K562 (cell line): Measurements from ENCODE around the gene ACSL6. TPM values are rescaled to one million over a fixed set of nuclear protein-coding genes. Genes with fewer than 3 reads are reported as not detected.
A peak's percentile ranks its signal among the peaks of the same experiment; 100 is the strongest.

Experiments
- ATAC-seq: fragments of 200-7000 bp; cut with Tn5 transposase; 3 replicates; pipeline ENCODE4 v1.9.1; 2020; ENCODE audit warnings: moderate library complexity
- BruUV-seq: library from RNA; stranded (reverse); fragments of 400-500 nt; replicated peaks from 2 replicates; lab custom pipeline; 2021; lab: Mats Ljungman, UMichigan
- CTCF ChIA-PET: fragments of 300-600 bp; formaldehyde crosslinking; extraction: SDS; loops from one replicate; lab custom pipeline; 2021; ENCODE audit warnings: low intra/inter-chr PET ratio; lab: Yijun Ruan, JAX
- POLR2A ChIA-PET: fragments of 300-600, 350-650 bp; sonication (Branson Sonifier 250); formaldehyde crosslinking; extraction: SDS; loops from one replicate; lab custom pipeline; 2021; ENCODE audit warnings: antibody characterized with exemption, inconsistent platforms; lab: Yijun Ruan, JAX
- DNase-seq, 4 experiments: peaks; one replicate each; pipeline versions ENCODE4 v3.0.0 to v3.0.0-alpha.2; 2011 to 2018; ENCODE audit warnings: low spot score in 3 of 4, mixed read lengths in 3 of 4; ENCODE audit errors: extremely low read depth in 1 of 4
- FAIRE-seq: peaks from 2 replicates; lab custom pipeline; 2011; peaks lifted over from hg19 to GRCh38; lab: Jason Lieb, UNC
- H2AFZ ChIP-seq: 2 replicates; pipeline ENCODE4 v1.6.0; 2011; ENCODE audit warnings: low read depth, low read length, control low read depth, inconsistent platforms
- H3K27ac ChIP-seq: fragments of 200-600 bp; 3 replicates; pipeline ENCODE4 v1.8.0; 2011; ENCODE audit warnings: low read depth, mild to moderate bottlenecking, control low read depth, inconsistent platforms, low read length, moderate library complexity, mixed read lengths; ENCODE audit errors: extremely low read depth
- H3K27me3 ChIP-seq, 2 experiments: fragments of 300-600 bp in 1 of 2; 2 replicates in 1 of 2; 3 replicates in 1 of 2; pipeline versions ENCODE4 v1.6.0 to v1.8.0; 2011; ENCODE audit warnings: inconsistent platforms in 2 of 2, low read length in 2 of 2, mild to moderate bottlenecking in 1 of 2, mixed read lengths in 1 of 2, moderate library complexity in 1 of 2; ENCODE audit not compliant: control insufficient read depth in 2 of 2, insufficient read depth in 2 of 2
- H3K36me3 ChIP-seq: fragments of 300-600 bp; 3 replicates; pipeline ENCODE4 v1.8.0; 2011; ENCODE audit warnings: mild to moderate bottlenecking, low read length, inconsistent platforms; ENCODE audit not compliant: control insufficient read depth, insufficient read depth
- H3K4me1 ChIP-seq, 2 experiments: fragments of 200-600 bp in 1 of 2; replicated peaks in 1 of 2; 2 replicates in 1 of 2; 3 replicates in 1 of 2; pipeline versions ENCODE4 v1.5.1 to v1.8.0; 2011; ENCODE audit warnings: inconsistent platforms in 2 of 2, low read length in 2 of 2, mild to moderate bottlenecking in 1 of 2, mixed read lengths in 1 of 2, moderate library complexity in 1 of 2; ENCODE audit not compliant: control insufficient read depth in 2 of 2, insufficient read depth in 2 of 2
- H3K4me2 ChIP-seq: 2 replicates; pipeline ENCODE4 v1.6.1; 2011; ENCODE audit warnings: low read length, control low read depth, inconsistent platforms, mixed read lengths; ENCODE audit not compliant: insufficient read depth
- H3K4me3 ChIP-seq: fragments of 200-600 bp; sonication (generic), shearing (Covaris generic); 2 replicates; pipeline ENCODE4 v1.5.1; 2016; ENCODE audit warnings: control low read depth, inconsistent platforms
- H3K79me2 ChIP-seq: fragments of 200-600 bp; 3 replicates; pipeline ENCODE4 v1.8.0; 2011; ENCODE audit warnings: low read length, inconsistent platforms; ENCODE audit not compliant: control insufficient read depth, insufficient read depth
- H3K9ac ChIP-seq, 2 experiments: 2 replicates each; pipeline versions ENCODE4 v1.6.0 to v1.6.1; 2011; ENCODE audit warnings: low read depth in 2 of 2, low read length in 2 of 2, control low read depth in 1 of 2, inconsistent platforms in 1 of 2, mild to moderate bottlenecking in 1 of 2, mixed read lengths in 1 of 2; ENCODE audit not compliant: insufficient read depth in 1 of 2
- H3K9me1 ChIP-seq: one replicate; pipeline ENCODE4 v1.6.0; 2011; ENCODE audit warnings: inconsistent platforms, mild to moderate bottlenecking, low read length, moderate library complexity; ENCODE audit not compliant: control insufficient read depth, insufficient read depth
- H3K9me3 ChIP-seq: replicated peaks from 2 replicates; pipeline ENCODE4 v1.5.1; 2011; ENCODE audit warnings: low read depth, low read length, inconsistent platforms; ENCODE audit not compliant: control insufficient read depth, insufficient read depth
- H4K20me1 ChIP-seq: replicated peaks from 2 replicates; pipeline ENCODE4 v1.6.1; 2011; ENCODE audit warnings: low read length, inconsistent platforms, mixed read lengths; ENCODE audit not compliant: control insufficient read depth, insufficient read depth
- C11orf30 ChIP-seq: fragments of 450-650 bp; IDR thresholded peaks from 2 replicates; pipeline ENCODE4 v1.6.1; 2016; ENCODE audit warnings: low read depth, mild to moderate bottlenecking
- CBFA2T3 ChIP-seq: fragments of 450-650 bp; IDR thresholded peaks from 2 replicates; pipeline ENCODE4 v1.6.1; 2017
- ETV5 ChIP-seq: sonication (generic); formaldehyde crosslinking; IDR thresholded peaks from 2 replicates; pipeline ENCODE4 v1.4.0; 2020; ENCODE audit warnings: low read depth, mild to moderate bottlenecking, missing genetic modification reagents
- FOXJ3 ChIP-seq: sonication (generic); formaldehyde crosslinking; IDR thresholded peaks from 2 replicates; pipeline ENCODE4 v1.4.0; 2020; ENCODE audit warnings: mild to moderate bottlenecking, missing genetic modification reagents
- JUN ChIP-seq, 2 experiments: sonication (generic) in 1 of 2; formaldehyde crosslinking in 1 of 2; IDR thresholded peaks; 2 replicates each; pipeline versions ENCODE4 v1.6.1 to v1.8.0; 2012 to 2022; ENCODE audit warnings: borderline replicate concordance in 2 of 2, mild to moderate bottlenecking in 2 of 2, improper control_type of control experiment in 1 of 2, low read depth in 1 of 2, low read length in 1 of 2, missing genetic modification reagents in 1 of 2
- LEF1 ChIP-seq: fragments of 450-650 bp; IDR thresholded peaks from 2 replicates; pipeline ENCODE4 v1.6.1; 2016; ENCODE audit warnings: mild to moderate bottlenecking
- MAFG ChIP-seq: fragments of 450-650 bp; conservative IDR thresholded peaks from 2 replicates; pipeline ENCODE4 v1.6.1; 2016; ENCODE audit warnings: missing genetic modification characterization, missing compliant biosample characterization
- SMAD1 ChIP-seq: fragments of 150-350 bp; IDR thresholded peaks from 2 replicates; pipeline ENCODE4 v1.6.1; 2014; ENCODE audit warnings: low read length, low read depth; ENCODE audit not compliant: partially characterized antibody
- ZNF316 ChIP-seq: fragments of 450-650 bp; IDR thresholded peaks from 2 replicates; pipeline ENCODE4 v1.6.1; 2016
- ZNF507 ChIP-seq: conservative IDR thresholded peaks from 2 replicates; pipeline ENCODE4 v1.6.1; 2017; ENCODE audit warnings: missing genetic modification characterization, missing compliant biosample characterization
- ZNF76 ChIP-seq: fragments of 250-450 bp; sonication (Bioruptor Pico); IDR thresholded peaks from 2 replicates; pipeline ENCODE4 v1.4.0; 2020; ENCODE audit warnings: mild to moderate bottlenecking, moderate library complexity, borderline replicate concordance
- ZNF780A ChIP-seq: fragments of 250-450 bp; sonication (Bioruptor Pico); IDR thresholded peaks from 2 replicates; pipeline ENCODE4 v1.5.0; 2021; ENCODE audit warnings: mild to moderate bottlenecking
- WGBS: fragments of 100-300 bp; shearing (Covaris generic); methylation state at CpG from one replicate; pipeline ENCODE4 v1.1.6; 2016; ENCODE audit warnings: low coverage, mixed read lengths; ENCODE audit not compliant: insufficient coverage; ENCODE audit errors: missing lambda C conversion rate; 5-methylcytosine and 5-hydroxymethylcytosine counted together
- in situ Hi-C: fragments of 300-500 bp; cut with MboI; formaldehyde crosslinking; loops from 4 replicates; pipeline ENCODE4 v1.15.0; 2018; ENCODE audit warnings: inconsistent platforms, mixed read lengths
- intact Hi-C: fragments of 100-400 bp; cut with micrococcal nuclease; formaldehyde crosslinking; loops from 2 replicates; pipeline ENCODE4 v1.14.2; 2022
- polyA plus RNA-seq, 8 experiments: library from polyadenylated mRNA; depleted of rRNA in 4 of 8; stranded (reverse) in 5 of 8; unstranded in 3 of 8; fragments of >200 nt; fragmentation: Nextera tagmentation in 2 of 8; fragmentation: Illumina TruSeq in 1 of 8; extraction: Ambion mirVana in 2 of 8; extraction: Trizol in 1 of 8; gene quantifications; 2 replicates each; pipeline versions ENCODE4 v1.2.1 to v1.2.3, GENCODE V29; 2011 to 2014; ENCODE audit warnings: inconsistent platforms in 1 of 8, missing spikeins in 1 of 8
- total RNA-seq, 7 experiments: library from RNA; depleted of rRNA in 6 of 7; stranded (reverse); fragments of >200 nt in 6 of 7; fragmentation: Illumina TruSeq in 2 of 7; extraction: Trizol in 2 of 7; gene quantifications; 2 replicates each; pipeline versions ENCODE4 v1.2.1 to v1.2.3, GENCODE V29; 2011 to 2021; ENCODE audit warnings: low replicate concordance in 1 of 7
- TF ChIP-seq, protein P1 (sequence below): fragments of 200-400 bp; formaldehyde crosslinking; IDR thresholded peaks from 2 replicates; pipeline ENCODE4 v1.6.1; 2017; ENCODE audit warnings: mild to moderate bottlenecking, low read depth, low read length, moderate library complexity
- TF ChIP-seq, protein P2 (sequence below): fragments of 450-650 bp; IDR thresholded peaks from 2 replicates; pipeline ENCODE4 v1.6.1; 2014; ENCODE audit warnings: low read depth, mild to moderate bottlenecking, moderate library complexity, borderline replicate concordance

Gene ACSL6
- total and polyA plus RNA-seq, 9 of the 15 experiments (the other 6 are each of a cell fraction or from before 2014, with no cell fraction given) = 0.50 to 1.5 (median 0.69) TPM

DNA sequence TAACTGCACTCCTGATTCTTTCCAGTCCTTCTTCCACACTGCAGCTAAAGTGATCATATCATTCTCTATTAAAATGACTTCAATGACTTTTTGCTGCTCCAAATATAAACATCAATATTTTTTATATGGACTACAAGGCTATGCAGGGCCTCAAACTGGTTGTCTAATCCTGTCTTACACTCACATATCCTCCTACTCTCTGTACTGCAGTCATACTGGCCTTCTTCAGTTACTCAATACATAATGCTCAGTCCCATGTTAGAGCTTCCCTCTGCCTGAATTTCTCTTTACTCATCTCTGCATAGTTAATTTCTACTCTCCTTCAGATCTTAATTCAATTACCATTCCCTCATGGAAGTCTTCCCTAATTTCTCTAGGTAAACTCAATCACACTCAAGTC, 69.4 kb downstream of the ACSL6 start (continued):
- TF ChIP-seq, protein P1, sequence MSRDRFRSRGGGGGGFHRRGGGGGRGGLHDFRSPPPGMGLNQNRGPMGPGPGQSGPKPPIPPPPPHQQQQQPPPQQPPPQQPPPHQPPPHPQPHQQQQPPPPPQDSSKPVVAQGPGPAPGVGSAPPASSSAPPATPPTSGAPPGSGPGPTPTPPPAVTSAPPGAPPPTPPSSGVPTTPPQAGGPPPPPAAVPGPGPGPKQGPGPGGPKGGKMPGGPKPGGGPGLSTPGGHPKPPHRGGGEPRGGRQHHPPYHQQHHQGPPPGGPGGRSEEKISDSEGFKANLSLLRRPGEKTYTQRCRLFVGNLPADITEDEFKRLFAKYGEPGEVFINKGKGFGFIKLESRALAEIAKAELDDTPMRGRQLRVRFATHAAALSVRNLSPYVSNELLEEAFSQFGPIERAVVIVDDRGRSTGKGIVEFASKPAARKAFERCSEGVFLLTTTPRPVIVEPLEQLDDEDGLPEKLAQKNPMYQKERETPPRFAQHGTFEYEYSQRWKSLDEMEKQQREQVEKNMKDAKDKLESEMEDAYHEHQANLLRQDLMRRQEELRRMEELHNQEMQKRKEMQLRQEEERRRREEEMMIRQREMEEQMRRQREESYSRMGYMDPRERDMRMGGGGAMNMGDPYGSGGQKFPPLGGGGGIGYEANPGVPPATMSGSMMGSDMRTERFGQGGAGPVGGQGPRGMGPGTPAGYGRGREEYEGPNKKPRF = no peak
- TF ChIP-seq FOXJ3 (CRISPR knock-in tag) = no peak
- TF ChIP-seq ETV5 (CRISPR knock-in tag) = no peak
- TF ChIP-seq SMAD1 = no peak

DNA sequence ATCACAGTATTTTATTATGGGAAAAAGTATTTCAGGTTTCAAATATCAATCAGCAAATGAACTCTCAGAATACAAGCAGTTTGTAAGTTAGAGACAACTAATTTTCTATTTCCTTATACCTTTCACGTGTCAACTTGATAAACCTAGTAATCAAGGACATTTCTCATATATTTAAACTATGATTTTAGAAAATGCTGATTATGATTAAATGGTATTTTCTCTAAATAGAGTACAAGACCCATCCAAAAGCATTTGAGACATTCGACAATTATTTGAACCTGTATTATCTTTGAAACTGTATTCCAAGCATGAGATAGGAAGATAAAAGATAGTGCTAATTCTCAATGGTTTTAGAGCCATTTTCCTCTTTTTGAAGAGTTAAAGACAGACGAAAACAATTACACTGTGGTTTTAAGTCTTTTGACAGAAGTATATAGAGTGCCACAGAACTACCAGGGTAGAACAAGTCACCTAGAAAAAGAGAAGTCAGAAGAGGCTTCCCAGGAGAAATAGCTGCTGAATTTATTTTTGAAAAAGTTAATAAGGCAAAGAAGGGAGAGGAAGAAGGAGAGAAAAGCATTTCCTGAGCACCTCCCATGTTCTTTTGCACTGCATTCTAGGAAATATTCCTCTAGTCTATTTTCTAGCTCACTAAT, 71.6 kb downstream of the ACSL6 start:
- Histone ChIP-seq H3K9me1 (no peaks in the 10 kb centered on the region), H3K79me2 (no peaks in the 10 kb centered on the region), H3K4me2 (no peak overlapping the region), H3K9me3 (no peaks in the 10 kb centered on the region), H3K27me3 (no peaks in the 10 kb centered on the region), H3K36me3 (no peaks in the 10 kb centered on the region), H2AFZ (no peak overlapping the region)
- no peak for DNase-seq
- no TSS peak for BruUV-seq
- TF ChIP-seq, protein P2, sequence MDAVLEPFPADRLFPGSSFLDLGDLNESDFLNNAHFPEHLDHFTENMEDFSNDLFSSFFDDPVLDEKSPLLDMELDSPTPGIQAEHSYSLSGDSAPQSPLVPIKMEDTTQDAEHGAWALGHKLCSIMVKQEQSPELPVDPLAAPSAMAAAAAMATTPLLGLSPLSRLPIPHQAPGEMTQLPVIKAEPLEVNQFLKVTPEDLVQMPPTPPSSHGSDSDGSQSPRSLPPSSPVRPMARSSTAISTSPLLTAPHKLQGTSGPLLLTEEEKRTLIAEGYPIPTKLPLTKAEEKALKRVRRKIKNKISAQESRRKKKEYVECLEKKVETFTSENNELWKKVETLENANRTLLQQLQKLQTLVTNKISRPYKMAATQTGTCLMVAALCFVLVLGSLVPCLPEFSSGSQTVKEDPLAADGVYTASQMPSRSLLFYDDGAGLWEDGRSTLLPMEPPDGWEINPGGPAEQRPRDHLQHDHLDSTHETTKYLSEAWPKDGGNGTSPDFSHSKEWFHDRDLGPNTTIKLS = no peak
- TF ChIP-seq C11orf30 (peak; percentile 60), ZNF507 (0 out of 2 replicates have a peak, but pooled peaks have one; percentile 18), ZNF316 (peak; percentile 84), ZNF76 (CRISPR knock-in tag) (no peak), JUN (IDR thresholded peaks at IDR 0.05; ENCODE audit: borderline replicate concordance, low read depth, low read length) (no peak), JUN (CRISPR knock-in tag; IDR thresholded peaks at IDR 0.05; ENCODE audit: borderline replicate concordance) (no peak), LEF1 (no peak), MAFG (tag) (peak; percentile 39; the same call in 1 of the 2 replicates), CBFA2T3 (no peak), ZNF780A (CRISPR knock-in tag) (no peak)
- TF ChIP-seq, all 486 proteins: peak for 4
- intact Hi-C loops (no loop called here), in situ Hi-C loops (no loop called here)
- Histone ChIP-seq H3K4me3 (no peak overlapping the region), H3K4me1 (no peaks in the 10 kb centered on the region), H4K20me1 (no peaks in the 10 kb centered on the region), H3K27ac (no peak overlapping the region), H3K9ac (no peak overlapping the region)
- ATAC-seq = no peak
- FAIRE-seq = no peak
- 4% methylated on average over 3 of the region's 3 CpGs for WGBS
- ChIA-PET CTCF (no interaction called here), POLR2A (no interaction called here)
